Hematopoietic multipotent progenitor cell treated with erythropoietin and hydrocortisone succinate and interleukin-3 and kit ligand, for 17 days (in vitro differentiated cells): Measurements from ENCODE around the gene YEATS4.
"Not testable (repeated sequence)": the region's sequence is repeated elsewhere in the genome, so short reads cannot be mapped to it uniquely, and the experiment has no call there.

ENCODE experiments used
- DNase-seq: peaks from one replicate; pipeline ENCODE4 v3.0.0-alpha.2; 2015; ENCODE audit warnings: low spot score

Gene YEATS4

GRCh38 chr12:69359531-69360347 lies at the start of gene YEATS4:
TSS of gene YEATS4 (plus strand) at chr12:69359743. CDS start at chr12:69359973, 230 bp downstream.
- DNase-seq: peak; percentile 81

DNA sequence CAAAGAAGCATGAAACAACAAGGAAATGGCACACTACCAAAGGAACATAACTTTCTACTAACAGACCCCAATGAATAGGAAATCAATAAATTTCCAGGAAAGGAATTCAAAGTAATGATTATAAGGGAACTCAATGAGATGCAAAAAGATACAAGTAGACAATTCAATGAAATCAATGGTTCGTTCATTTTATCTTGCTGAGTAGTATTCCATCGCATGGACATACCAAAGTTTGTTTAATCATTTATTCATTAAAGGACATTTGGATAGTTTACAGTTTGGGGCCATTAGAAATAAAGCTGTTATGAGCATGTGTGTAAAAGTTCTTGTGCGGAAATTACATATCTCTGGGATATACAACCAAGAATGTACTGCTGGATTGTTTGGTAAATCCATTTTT lies 46.3 kb upstream of the YEATS4 start:
- DNase-seq: no peak

GRCh38 chr12:69316784-69317183 lies 42.8 kb upstream of the YEATS4 start:
- DNase-seq: not testable (repeated sequence)

DNA sequence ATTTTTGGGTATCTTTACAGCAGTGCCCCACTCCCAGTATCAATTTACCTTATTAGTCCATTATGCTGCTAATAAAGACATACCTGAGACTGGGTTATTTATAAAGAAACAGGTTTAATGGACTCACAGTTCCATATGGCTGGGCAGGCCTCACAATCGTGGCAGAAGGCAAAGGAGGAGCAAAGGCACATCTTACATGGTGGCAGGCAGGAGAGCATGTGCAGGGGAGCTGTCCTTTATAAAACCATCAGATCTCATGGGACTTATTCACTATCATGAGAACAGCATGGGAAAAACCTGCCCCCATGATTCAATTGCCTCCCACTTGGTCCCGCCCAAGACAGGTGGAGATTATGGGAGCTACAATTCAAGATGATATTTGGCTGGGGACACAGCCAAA lies 42.3 kb upstream of the YEATS4 start:
- DNase-seq: not testable (repeated sequence)

GRCh38 chr12:69318225-69318624 lies 41.3 kb upstream of the YEATS4 start:
- DNase-seq: no peak

- DNase-seq: no peak
Measured at GRCh38 chr12:69321351-69321750, 38.2 kb upstream of the YEATS4 start.

- DNase-seq: no peak
Measured at GRCh38 chr12:69324797-69325466, 34.6 kb upstream of the YEATS4 start.

- no peak for DNase-seq
Measured at GRCh38 chr12:69328426-69328825, 31.1 kb upstream of the YEATS4 start.

DNA sequence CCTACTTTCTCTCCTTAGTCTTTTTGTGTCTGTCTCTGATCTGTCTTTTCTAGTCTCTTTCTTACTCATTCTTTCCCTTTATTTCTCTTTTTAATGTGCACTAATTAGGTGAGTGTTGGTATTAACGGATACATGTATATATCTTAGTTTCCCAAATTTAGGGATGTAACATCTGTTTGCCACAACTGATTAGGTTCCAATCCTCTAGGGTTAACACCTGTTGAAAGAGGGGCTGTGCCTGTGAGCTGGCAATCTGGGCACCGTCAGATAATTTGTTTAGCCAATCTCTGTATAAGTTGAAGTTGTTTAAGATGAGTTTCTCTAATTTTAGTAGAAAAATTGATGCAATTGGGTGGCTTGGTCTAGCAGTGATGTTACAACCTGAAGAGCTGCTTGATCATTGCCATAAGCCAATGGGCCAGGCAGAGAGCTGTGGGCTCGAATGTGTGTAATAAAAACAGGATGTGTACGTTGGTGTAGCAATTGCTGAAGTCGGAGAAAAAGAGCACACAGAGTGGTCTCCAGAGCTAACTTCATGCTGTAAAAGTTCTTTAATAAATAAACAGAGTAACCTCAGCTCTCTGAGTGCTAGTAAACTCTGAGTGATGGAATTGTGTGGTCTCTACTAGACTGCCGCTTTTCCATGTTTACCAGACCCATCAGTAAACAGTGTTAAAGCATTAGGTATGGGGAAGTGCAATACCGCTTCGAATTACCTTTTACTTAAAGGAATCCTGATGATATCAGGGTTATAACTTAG lies 29.7 kb upstream of the YEATS4 start:
- no peak for DNase-seq

- peak; percentile 31 for DNase-seq
Measured at GRCh38 chr12:69330475-69331473, 28.8 kb upstream of the YEATS4 start.

- DNase-seq: no peak
Measured at GRCh38 chr12:69331519-69331908, 28.0 kb upstream of the YEATS4 start.

DNA sequence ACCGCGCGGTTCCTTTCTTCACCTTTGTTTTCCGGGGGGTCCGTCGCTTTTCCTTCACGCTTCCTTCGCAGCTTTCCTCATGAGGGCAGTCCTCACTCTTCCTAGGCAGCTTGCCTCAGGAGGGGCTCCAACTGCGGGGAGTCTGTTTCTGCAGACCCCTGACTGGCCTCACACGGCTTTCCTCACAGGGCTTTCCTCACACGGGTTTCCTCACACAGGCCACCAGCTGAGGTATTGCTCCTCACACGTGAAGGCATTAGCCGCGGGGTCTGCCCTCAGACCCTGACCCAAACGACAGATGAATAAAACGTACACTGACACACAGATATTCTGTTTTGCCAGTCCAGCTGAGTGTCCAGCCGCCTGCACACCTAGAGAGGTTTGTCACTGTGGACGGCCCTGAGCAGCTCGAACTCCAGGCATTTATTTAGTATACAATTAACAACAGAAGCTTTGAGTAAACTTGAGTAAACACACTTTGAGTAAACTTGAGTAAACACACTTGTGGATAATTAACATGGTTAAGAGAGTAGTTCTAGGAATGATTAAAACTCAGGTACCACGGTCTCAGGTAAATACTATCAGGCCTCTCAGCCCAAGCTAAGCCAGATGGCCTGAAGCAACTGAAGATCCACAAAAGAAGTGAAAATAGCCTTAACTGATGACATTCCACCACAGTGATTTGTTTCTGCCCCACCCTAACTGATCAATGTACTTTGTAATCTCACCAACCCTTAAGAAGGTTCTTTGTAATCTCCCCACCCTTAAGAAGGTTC lies 27.4 kb upstream of the YEATS4 start:
- no peak for DNase-seq

GRCh38 chr12:69332815-69333358 lies 26.7 kb upstream of the YEATS4 start:
- no peak for DNase-seq

DNA sequence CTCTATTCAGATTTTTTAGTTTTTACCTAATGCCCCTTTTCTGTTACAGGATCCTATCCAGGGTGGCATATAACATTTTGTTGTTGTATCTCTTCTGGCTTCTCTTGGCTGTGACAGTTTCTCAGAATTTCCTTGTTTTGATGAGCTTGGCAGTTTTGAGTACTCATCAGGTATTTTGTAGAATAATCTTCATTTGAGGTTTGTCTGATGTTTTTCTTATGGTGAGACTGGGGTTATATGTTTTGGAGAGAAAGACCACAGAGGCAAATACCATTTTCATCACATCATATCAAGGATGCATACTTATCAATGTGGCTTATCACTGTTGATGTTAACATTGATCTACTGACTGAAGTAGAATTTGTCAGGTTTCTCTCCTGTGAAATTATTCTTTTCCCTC lies 25.4 kb upstream of the YEATS4 start:
- no peak for DNase-seq

DNA sequence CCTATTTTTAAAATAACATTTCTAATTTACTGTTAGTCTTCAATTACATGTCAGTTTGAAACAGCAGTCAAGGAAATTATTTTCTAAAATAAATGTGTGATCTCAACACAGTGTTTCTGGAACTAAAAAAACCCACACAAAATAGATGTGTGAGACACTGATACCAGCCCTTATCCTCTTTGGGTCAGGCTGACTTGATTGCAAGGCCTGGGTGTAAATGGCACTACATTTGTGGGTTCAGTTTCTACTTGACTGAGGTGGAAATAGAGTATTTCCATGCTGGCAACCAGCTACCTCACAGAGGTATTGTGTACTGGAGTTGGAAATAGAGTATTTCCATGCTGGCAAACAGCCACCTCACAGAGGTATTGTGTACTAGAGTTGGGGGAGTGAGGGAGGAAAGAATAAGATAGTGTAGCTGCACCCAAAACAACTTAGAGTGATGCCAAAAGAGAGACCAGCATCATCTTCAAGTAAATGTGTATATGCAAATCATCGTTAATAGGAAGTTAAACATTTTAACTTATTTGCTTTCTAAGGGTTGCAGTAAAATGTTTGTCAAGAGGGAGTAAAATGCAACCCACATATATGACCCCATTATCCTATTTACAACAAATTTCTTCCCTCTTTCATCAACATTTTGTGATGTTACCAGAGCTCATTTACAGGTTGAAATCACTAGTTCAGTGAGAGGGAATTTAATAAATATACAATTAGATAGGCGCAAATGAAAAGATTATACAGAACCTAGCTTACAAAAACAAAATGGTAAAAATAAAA lies 22.0 kb upstream of the YEATS4 start:
- DNase-seq: no peak

DNA sequence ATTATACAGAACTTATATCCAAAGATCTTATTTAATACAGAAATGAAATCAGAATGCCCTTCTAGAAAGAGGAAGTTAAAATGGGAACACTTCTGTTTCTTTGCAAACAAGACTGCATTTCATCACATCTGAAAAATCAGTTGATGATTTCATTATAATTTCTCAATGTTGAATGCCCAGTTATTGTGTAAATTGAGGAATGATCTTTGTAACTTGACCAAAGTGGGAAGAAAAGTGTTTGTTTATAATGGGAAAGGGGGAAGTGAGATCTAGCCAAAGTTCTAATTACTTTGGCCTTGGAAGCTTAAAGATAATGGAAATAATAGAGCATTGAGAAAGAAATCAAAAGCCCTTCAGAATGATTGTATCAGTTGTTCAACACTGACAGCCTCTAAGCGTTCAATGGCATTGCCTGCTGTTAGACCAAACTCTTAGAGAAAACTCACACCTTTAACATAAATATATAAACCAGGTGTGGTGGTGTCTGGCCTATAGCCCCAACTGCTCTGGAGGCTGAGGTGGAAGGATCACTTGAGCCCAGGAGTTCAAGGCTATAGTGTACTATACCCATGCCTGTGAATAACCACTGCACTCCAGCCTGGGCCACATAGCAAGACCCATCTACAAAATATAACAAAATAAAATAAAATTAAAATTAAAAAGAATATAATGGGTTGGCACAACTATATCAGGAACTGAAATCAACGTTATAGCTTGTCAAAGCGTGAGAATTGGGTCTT lies 21.3 kb upstream of the YEATS4 start:
- DNase-seq: no peak

DNA sequence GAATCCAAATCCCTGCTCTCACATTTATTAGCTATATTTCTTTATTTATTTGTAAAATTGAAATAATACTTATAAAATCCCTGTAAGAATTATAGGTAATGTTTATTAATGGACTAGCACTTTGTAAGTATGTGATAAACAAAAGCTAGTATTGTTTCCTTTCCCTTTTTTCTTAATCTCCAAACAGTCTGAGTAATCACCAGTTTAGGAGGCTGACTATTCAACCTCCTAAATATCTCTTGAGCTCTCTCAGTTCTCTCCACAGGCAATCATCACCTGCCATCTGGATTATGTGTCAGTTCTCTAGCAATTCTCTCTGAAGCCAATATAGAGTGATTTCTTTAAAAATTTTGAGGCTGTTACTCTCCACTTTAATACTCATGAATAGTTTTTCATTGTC lies 20.6 kb upstream of the YEATS4 start:
- DNase-seq: no peak

DNA sequence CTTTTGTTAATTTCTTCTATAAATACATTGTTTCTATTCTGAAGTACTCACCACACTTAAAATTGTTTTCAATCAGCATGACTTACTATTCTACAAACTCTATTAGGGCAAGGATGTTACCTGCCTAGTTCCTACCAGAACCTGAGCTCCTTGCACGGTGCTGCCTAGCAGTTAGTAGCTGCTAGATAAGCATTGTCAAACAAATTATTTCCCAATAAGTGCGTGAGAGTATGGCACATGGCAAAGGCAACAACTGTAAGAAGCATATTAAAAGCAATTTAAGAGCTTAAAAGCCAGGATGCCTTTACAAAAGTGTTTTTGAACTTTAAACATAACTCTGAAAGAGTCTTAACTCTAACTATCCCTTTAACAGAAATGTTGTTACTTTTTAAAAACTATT lies 19.5 kb upstream of the YEATS4 start:
- no peak for DNase-seq

DNA sequence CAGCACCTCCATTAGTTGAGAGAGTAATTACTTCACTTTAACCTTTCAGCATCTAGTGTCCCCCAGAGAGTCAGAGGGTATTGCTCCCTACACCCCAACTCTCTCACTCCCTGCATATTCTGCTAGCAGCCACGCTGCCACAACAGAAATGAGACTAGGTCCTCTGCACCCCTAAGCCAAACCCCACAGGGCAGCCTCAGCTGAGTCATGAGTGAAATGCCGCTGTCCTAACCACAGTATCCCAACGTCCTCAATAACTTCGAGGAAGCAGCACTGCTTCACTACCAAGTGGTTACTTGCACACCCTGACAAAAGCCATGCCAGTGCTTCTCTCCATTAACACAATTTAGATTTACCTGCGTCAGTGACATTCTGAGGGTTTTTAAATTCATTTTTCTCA lies 18.2 kb upstream of the YEATS4 start:
- no peak for DNase-seq
